Adrenal gland (tissue), 5 donors: ENCODE measurements around the gene CDK8.

Source experiments
- POLR2A ChIP-seq, 2 donors: fragments of 450-650 bp; IDR thresholded peaks; one replicate each; pipeline ENCODE4 v1.6.1; 2017; ENCODE audit warnings: antibody characterized with exemption in 2 of 2, mild to moderate bottlenecking in 2 of 2, moderate library complexity in 1 of 2
- TF ChIP-seq, protein P1 (sequence below), 6 experiments: fragments of 450-650 bp in 4 of 6; fragments of 200-600 bp in 2 of 6; sonication (generic) in 1 of 6; IDR thresholded peaks; 1 replicate in 5 of 6; 2 replicates in 1 of 6; pipeline versions ENCODE4 v1.5.1 to v1.8.0; 2016 to 2021; ENCODE audit warnings: antibody characterized with exemption in 6 of 6, mild to moderate bottlenecking in 2 of 6, moderate library complexity in 1 of 6
- donor health status: DM: no; HTN: no; CAD: no.

DNA sequence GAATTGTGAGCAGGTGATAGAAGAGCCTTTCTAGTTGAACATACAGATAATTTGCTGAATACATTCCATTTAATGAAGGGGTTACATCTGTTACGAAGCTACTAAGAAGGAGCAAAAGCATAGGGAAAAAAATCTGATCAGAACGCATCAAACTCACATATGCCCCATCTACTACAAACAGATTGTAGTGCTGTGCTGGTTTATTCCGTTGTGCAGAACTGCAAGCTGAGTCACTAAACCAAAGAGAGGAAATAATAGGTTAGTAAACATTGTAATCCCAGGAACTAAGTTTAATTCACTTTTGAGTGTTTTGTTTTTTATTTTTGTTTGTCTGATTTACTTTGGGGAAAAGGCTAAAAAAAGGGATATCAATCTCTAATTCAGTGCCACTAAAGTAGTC, 136.3 kb downstream of the CDK8 start:
- TF ChIP-seq POLR2A (IDR thresholded peaks at IDR 0.05): no peak
- TF ChIP-seq, protein P1, sequence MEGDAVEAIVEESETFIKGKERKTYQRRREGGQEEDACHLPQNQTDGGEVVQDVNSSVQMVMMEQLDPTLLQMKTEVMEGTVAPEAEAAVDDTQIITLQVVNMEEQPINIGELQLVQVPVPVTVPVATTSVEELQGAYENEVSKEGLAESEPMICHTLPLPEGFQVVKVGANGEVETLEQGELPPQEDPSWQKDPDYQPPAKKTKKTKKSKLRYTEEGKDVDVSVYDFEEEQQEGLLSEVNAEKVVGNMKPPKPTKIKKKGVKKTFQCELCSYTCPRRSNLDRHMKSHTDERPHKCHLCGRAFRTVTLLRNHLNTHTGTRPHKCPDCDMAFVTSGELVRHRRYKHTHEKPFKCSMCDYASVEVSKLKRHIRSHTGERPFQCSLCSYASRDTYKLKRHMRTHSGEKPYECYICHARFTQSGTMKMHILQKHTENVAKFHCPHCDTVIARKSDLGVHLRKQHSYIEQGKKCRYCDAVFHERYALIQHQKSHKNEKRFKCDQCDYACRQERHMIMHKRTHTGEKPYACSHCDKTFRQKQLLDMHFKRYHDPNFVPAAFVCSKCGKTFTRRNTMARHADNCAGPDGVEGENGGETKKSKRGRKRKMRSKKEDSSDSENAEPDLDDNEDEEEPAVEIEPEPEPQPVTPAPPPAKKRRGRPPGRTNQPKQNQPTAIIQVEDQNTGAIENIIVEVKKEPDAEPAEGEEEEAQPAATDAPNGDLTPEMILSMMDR (IDR thresholded peaks at IDR 0.05): no peak
